Measurements from ENCODE around the gene SPATS2L.

DNA sequence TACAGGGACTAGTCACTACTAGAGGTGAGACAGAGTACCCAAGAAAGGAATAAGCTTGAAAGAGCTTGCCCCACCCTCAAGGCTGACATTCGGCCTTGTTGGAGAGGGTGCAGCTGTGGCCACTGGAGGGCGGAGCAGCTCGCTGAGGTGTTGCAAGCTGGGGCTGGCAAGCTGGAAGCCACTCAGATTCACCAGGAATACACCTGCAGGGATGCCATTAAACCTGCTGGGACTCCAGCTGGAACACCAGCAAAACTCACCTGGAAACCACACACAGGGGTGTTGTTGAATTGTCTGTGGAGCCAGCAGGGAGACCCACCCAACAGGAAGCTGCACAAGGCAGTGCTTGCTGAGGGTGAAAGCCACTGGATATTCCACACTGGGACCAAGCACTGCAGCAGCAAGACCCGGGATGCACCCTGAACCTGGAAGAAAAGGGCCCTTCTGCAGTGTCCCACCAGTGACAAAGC is 177.3 kb downstream of the SPATS2L start:
- peak; percentile 76 to 94 for TF ChIP-seq CTCF (conservative IDR thresholded peaks at IDR 0.05; ENCODE audit: low read depth in 2 of 2)
- no peak for TF ChIP-seq EZH2 (IDR thresholded peaks at IDR 0.05; ENCODE audit: low read depth, unreplicated experiment)
- TF ChIP-seq CREB1 (CRISPR knock-in tag; IDR thresholded peaks at IDR 0.05; ENCODE audit: low read depth) = no peak
- TF ChIP-seq ZNF331 (CRISPR knock-in tag; IDR thresholded peaks at IDR 0.05; ENCODE audit: low read depth) = no peak
- TF ChIP-seq POLR2AphosphoS5 (IDR thresholded peaks at IDR 0.05; ENCODE audit: low read depth) = no peak
- TF ChIP-seq, protein P1, sequence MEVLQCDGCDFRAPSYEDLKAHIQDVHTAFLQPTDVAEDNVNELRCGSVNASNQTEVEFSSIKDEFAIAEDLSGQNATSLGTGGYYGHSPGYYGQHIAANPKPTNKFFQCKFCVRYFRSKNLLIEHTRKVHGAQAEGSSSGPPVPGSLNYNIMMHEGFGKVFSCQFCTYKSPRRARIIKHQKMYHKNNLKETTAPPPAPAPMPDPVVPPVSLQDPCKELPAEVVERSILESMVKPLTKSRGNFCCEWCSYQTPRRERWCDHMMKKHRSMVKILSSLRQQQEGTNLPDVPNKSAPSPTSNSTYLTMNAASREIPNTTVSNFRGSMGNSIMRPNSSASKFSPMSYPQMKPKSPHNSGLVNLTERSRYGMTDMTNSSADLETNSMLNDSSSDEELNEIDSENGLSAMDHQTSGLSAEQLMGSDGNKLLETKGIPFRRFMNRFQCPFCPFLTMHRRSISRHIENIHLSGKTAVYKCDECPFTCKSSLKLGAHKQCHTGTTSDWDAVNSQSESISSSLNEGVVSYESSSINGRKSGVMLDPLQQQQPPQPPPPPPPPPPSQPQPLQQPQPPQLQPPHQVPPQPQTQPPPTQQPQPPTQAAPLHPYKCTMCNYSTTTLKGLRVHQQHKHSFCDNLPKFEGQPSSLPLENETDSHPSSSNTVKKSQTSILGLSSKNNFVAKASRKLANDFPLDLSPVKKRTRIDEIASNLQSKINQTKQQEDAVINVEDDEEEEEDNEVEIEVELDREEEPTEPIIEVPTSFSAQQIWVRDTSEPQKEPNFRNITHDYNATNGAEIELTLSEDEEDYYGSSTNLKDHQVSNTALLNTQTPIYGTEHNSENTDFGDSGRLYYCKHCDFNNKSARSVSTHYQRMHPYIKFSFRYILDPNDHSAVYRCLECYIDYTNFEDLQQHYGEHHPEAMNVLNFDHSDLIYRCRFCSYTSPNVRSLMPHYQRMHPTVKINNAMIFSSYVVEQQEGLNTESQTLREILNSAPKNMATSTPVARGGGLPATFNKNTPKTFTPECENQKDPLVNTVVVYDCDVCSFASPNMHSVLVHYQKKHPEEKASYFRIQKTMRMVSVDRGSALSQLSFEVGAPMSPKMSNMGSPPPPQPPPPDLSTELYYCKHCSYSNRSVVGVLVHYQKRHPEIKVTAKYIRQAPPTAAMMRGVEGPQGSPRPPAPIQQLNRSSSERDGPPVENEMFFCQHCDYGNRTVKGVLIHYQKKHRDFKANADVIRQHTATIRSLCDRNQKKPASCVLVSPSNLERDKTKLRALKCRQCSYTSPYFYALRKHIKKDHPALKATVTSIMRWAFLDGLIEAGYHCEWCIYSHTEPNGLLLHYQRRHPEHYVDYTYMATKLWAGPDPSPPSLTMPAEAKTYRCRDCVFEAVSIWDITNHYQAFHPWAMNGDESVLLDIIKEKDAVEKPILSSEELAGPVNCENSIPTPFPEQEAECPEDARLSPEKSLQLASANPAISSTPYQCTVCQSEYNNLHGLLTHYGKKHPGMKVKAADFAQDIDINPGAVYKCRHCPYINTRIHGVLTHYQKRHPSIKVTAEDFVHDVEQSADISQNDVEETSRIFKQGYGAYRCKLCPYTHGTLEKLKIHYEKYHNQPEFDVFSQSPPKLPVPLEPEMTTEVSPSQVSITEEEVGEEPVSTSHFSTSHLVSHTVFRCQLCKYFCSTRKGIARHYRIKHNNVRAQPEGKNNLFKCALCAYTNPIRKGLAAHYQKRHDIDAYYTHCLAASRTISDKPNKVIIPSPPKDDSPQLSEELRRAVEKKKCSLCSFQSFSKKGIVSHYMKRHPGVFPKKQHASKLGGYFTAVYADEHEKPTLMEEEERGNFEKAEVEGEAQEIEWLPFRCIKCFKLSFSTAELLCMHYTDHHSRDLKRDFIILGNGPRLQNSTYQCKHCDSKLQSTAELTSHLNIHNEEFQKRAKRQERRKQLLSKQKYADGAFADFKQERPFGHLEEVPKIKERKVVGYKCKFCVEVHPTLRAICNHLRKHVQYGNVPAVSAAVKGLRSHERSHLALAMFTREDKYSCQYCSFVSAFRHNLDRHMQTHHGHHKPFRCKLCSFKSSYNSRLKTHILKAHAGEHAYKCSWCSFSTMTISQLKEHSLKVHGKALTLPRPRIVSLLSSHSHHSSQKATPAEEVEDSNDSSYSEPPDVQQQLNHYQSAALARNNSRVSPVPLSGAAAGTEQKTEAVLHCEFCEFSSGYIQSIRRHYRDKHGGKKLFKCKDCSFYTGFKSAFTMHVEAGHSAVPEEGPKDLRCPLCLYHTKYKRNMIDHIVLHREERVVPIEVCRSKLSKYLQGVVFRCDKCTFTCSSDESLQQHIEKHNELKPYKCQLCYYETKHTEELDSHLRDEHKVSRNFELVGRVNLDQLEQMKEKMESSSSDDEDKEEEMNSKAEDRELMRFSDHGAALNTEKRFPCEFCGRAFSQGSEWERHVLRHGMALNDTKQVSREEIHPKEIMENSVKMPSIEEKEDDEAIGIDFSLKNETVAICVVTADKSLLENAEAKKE (CRISPR knock-in tag; IDR thresholded peaks at IDR 0.05) = no peak
- no peak for TF ChIP-seq JUNB (IDR thresholded peaks at IDR 0.05; ENCODE audit: unreplicated experiment)
- TF ChIP-seq, protein P2, sequence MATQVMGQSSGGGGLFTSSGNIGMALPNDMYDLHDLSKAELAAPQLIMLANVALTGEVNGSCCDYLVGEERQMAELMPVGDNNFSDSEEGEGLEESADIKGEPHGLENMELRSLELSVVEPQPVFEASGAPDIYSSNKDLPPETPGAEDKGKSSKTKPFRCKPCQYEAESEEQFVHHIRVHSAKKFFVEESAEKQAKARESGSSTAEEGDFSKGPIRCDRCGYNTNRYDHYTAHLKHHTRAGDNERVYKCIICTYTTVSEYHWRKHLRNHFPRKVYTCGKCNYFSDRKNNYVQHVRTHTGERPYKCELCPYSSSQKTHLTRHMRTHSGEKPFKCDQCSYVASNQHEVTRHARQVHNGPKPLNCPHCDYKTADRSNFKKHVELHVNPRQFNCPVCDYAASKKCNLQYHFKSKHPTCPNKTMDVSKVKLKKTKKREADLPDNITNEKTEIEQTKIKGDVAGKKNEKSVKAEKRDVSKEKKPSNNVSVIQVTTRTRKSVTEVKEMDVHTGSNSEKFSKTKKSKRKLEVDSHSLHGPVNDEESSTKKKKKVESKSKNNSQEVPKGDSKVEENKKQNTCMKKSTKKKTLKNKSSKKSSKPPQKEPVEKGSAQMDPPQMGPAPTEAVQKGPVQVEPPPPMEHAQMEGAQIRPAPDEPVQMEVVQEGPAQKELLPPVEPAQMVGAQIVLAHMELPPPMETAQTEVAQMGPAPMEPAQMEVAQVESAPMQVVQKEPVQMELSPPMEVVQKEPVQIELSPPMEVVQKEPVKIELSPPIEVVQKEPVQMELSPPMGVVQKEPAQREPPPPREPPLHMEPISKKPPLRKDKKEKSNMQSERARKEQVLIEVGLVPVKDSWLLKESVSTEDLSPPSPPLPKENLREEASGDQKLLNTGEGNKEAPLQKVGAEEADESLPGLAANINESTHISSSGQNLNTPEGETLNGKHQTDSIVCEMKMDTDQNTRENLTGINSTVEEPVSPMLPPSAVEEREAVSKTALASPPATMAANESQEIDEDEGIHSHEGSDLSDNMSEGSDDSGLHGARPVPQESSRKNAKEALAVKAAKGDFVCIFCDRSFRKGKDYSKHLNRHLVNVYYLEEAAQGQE (IDR thresholded peaks at IDR 0.05; ENCODE audit: unreplicated experiment) = no peak
- no peak for TF ChIP-seq EZH2phosphoT487 (IDR thresholded peaks at IDR 0.05; ENCODE audit: unreplicated experiment)
- TF ChIP-seq ZNF114 (CRISPR knock-in tag; IDR thresholded peaks at IDR 0.05) = no peak
- TF ChIP-seq ETS1 (IDR thresholded peaks at IDR 0.05) = no peak
- no peak for TF ChIP-seq STAT1 (IDR thresholded peaks at IDR 0.05; ENCODE audit: unreplicated experiment)

Data from GM23338 (cell line).